Activated T-cell treated with anti-CD3 and anti-CD28 coated beads, Interleukin-2, amount 50 U/mL, for 24 hours (primary cell): ENCODE results near the gene CDYL.
"Not testable (repeated sequence)": the region's sequence is repeated elsewhere in the genome, so short reads cannot be mapped to it uniquely, and the experiment has no call there.

Experiments used
- DNase-seq: peaks from one replicate; pipeline ENCODE4 v3.0.0-alpha.2; 2020
- H3K27ac Mint-ChIP-seq: 2 replicates; pipeline ENCODE4 v1.8.0; 2020; ENCODE audit warnings: mild to moderate bottlenecking, mixed read lengths
- H3K27me3 Mint-ChIP-seq: 2 replicates; pipeline ENCODE4 v1.8.0; 2020; ENCODE audit warnings: mixed read lengths
- H3K36me3 Mint-ChIP-seq: 2 replicates; pipeline ENCODE4 v1.8.0; 2020; ENCODE audit warnings: low read depth, mixed read lengths
- H3K4me1 Mint-ChIP-seq: 2 replicates; pipeline ENCODE4 v1.8.0; 2020; ENCODE audit warnings: low read depth, mixed read lengths
- H3K4me3 Mint-ChIP-seq: 2 replicates; pipeline ENCODE4 v1.8.0; 2020; ENCODE audit warnings: mild to moderate bottlenecking, moderate library complexity, mixed read lengths
- H3K9me3 Mint-ChIP-seq: 2 replicates; pipeline ENCODE4 v1.8.0; 2020; ENCODE audit warnings: mixed read lengths

CDYL gene

DNA sequence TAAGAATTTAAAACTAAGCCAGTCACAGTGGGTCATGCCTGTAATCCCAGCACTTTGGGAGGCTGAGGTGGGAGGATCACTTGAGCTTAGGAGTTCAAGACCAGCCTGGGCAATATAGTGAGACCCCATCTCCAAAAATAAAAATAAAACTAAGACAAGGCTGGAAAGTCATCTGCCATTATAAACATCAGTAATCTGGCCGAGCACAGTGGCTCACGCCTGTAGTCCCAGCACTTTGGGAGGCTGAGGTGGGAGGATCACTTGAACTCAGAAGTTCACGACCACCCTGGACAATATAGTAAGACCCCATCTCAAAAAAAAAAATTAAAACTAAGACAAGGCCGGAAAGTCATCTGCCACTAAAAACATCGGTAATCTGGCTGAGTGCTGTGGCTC lies 228.8 kb downstream of the CDYL start:
- H3K4me1 Mint-ChIP-seq: peaks cover 18% of the 10 kb centered on the region
- not testable (repeated sequence) for DNase-seq, H3K27me3 Mint-ChIP-seq, H3K27ac Mint-ChIP-seq, H3K9me3 Mint-ChIP-seq, H3K4me3 Mint-ChIP-seq
- peaks cover 32% of the 10 kb centered on the region for H3K36me3 Mint-ChIP-seq
